BJ (cell line): Measurements from ENCODE around the gene ATP8A2. TPM values are rescaled to one million over a fixed set of nuclear protein-coding genes. Genes with fewer than 3 reads are reported as not detected.
"Not testable (repeated sequence)": the region's sequence is repeated elsewhere in the genome, so short reads cannot be mapped to it uniquely, and the experiment has no call there.

ENCODE experiments used
- CTCF ChIA-PET: fragments of 350-600 bp; formaldehyde crosslinking; extraction: SDS; loops from one replicate; lab custom pipeline; 2021; ENCODE audit warnings: antibody characterized with exemption, inconsistent platforms; lab: Yijun Ruan, JAX
- POLR2A ChIA-PET: fragments of 300-600 bp; sonication (Branson Sonifier 250); formaldehyde crosslinking; extraction: SDS; loops from one replicate; lab custom pipeline; 2021; ENCODE audit warnings: antibody characterized with exemption; lab: Charles Lee
- DNase-seq: peaks from one replicate; pipeline ENCODE4 v3.0.0-alpha.2; 2011; ENCODE audit warnings: low read depth
- H3K27me3 ChIP-seq: 2 replicates; pipeline ENCODE4 v1.6.0; 2011; ENCODE audit warnings: low read length; ENCODE audit not compliant: control insufficient read depth, insufficient read depth
- H3K36me3 ChIP-seq: 2 replicates; pipeline ENCODE4 v1.5.1; 2011; ENCODE audit warnings: low read length; ENCODE audit not compliant: control insufficient read depth, insufficient read depth
- H3K4me3 ChIP-seq: 2 replicates; pipeline ENCODE4 v1.5.1; 2011; ENCODE audit warnings: low read depth, mild to moderate bottlenecking, control low read depth, low read length
- polyA plus RNA-seq: library from polyadenylated mRNA; depleted of rRNA; stranded (reverse); fragments of >200 nt; gene quantifications from 2 replicates; pipeline ENCODE4 v1.2.3, GENCODE V29; 2011
- TF ChIP-seq, protein P1 (sequence below): IDR thresholded peaks from 2 replicates; pipeline ENCODE4 v1.5.1; 2011; ENCODE audit warnings: low read depth, mild to moderate bottlenecking, control low read depth, inconsistent platforms, low read length, moderate library complexity; ENCODE audit not compliant: insufficient read depth

Gene ATP8A2
- polyA plus RNA-seq, 1 experiment, result 0.02 TPM

DNA sequence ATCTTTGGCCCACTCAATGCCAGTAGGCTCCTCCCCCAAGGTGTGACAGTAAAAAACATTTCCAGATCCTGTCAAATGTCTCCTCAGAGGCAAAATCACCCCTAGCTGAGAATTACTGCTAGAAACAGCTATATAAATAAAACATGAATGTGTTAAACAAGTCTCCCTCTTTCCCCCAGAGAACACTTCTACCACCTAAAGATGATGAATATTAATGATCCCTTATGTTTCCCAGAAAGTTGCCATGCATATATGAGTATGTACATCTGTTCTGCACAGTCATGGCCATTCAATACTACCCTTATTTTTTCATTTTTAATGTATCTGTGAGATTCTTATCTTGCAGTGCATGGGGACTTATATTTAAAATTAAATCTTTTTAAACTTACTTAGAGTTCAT is 450.0 kb downstream of the ATP8A2 start:
- ChIA-PET POLR2A (no interaction called here), CTCF (no interaction called here)
- no peak for DNase-seq
- Histone ChIP-seq H3K36me3 (no peaks in the 10 kb centered on the region), H3K27me3 (no peaks in the 10 kb centered on the region), H3K4me3 (no peak overlapping the region)
- TF ChIP-seq, protein P1, sequence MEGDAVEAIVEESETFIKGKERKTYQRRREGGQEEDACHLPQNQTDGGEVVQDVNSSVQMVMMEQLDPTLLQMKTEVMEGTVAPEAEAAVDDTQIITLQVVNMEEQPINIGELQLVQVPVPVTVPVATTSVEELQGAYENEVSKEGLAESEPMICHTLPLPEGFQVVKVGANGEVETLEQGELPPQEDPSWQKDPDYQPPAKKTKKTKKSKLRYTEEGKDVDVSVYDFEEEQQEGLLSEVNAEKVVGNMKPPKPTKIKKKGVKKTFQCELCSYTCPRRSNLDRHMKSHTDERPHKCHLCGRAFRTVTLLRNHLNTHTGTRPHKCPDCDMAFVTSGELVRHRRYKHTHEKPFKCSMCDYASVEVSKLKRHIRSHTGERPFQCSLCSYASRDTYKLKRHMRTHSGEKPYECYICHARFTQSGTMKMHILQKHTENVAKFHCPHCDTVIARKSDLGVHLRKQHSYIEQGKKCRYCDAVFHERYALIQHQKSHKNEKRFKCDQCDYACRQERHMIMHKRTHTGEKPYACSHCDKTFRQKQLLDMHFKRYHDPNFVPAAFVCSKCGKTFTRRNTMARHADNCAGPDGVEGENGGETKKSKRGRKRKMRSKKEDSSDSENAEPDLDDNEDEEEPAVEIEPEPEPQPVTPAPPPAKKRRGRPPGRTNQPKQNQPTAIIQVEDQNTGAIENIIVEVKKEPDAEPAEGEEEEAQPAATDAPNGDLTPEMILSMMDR, result no peak

DNA sequence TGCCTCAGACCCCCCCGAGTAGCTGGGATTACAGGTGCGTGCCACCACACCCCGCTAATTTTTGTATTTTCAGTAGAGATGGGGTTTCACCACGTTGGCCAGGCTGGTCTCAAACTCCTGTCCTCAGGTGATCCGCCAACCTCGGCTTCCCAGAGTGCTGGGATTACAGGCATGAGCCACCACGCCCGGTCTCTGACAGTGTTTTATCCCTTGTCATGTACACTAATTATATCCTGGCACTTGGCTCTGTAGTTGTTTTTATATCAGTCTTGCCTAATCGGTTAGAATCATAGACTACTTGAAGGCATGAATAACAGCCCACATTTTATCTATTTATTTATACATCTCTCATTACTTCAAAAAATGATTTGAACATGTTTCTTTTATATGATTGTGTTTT is 455.4 kb downstream of the ATP8A2 start:
- POLR2A ChIA-PET, CTCF ChIA-PET, H3K4me3 ChIP-seq, DNase-seq, H3K27me3 ChIP-seq, H3K36me3 ChIP-seq: not testable (repeated sequence)

DNA sequence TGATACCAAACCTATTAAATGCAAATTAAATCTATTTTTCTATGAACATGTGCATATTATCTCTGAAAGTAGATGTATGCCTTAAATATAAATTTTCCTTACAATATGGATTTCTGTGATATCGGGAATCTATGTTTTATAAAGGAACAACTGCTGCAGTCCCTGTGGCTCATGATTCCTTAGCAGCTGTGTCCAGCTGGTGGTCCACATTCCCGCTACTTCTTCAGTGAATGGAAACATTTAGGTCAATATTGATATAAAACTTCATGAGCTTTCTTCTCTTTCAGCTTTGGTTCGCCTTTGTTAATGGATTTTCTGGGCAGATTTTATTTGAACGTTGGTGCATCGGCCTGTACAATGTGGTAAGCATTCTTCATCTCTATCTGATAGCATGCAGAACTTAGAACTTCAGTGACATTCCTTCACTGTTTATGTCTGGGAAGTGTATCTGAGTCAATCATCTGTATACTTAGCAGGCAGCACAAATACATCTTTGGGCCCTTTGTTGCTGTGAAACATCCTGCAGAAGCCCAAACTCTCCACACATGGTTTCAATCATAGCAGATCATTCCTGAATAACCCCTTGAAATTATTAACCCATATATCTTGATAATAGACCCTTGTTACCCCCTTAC is 456.2 kb downstream of the ATP8A2 start:
- CTCF ChIA-PET, result no interaction called here

DNA sequence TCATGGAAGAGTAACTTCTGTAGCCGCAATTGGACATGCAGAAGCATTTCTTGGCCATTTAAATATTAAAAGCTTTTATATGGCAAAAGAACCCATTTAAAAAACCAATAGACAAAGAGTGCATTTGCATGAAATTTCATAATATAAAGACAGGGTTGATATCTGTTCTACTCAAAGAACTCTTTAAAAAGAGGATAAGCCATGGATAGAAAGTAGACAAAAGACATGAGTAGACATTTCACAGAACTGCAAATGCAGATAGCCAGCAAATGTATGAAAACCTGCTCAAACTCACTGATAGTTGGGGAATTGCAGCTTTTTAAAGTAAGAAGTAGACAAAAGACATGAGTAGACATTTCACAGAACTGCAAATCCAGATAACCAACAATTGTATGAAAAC is 462.0 kb downstream of the ATP8A2 start:
- no peaks in the 10 kb centered on the region for H3K27me3 ChIP-seq
- H3K4me3 ChIP-seq, result no peak overlapping the region
- TF ChIP-seq, protein P1, result no peak
- CTCF ChIA-PET, result no interaction called here
- POLR2A ChIA-PET, result no interaction called here
- DNase-seq, result no peak
- H3K36me3 ChIP-seq, result no peaks in the 10 kb centered on the region

More for the DNA sequence above, 456.2 kb downstream of the ATP8A2 start:
- POLR2A ChIA-PET, result no interaction called here
- TF ChIP-seq, protein P1, result no peak
- Histone ChIP-seq H3K36me3 (no peaks in the 10 kb centered on the region), H3K27me3 (no peaks in the 10 kb centered on the region), H3K4me3 (no peak overlapping the region)
- no peak for DNase-seq

DNA sequence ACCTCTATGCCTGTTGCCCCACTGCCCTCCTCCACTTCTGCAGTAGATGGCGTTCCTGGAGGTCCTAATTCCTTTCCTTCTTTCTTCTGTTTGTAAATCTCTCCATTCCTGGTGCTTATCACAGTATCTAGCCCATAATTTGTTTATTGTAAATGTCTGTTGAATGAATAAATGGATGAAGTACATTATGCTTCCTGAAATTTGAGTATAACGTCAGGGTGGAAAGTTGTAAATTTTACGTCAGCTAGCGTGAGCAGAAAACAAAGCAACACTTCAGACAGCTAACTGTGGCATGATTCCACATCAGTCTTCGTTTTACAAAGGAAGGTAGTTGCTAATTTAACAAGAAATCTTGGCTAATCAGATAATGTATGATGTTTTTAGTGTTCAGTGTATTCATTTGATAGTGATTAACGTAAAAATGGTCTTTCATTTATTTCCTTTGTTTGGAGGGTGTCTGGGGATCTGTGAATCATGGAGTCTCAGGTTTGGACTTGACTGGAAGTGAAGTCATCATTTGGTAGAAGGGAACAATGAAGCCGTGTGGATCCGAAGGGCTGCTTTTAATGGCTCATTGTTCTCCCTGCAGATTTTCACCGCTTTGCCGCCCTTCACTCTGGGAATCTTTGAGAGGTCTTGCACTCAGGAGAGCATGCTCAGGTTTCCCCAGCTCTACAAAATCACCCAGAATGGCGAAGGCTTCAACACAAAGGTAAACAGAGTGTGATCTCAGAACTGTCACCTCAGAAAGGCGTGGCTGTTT is 465.0 kb downstream of the ATP8A2 start:
- H3K36me3 ChIP-seq, result no peaks in the 10 kb centered on the region
- POLR2A ChIA-PET, result no interaction called here
- no peaks in the 10 kb centered on the region for H3K27me3 ChIP-seq
- DNase-seq, result no peak
- H3K4me3 ChIP-seq, result no peak overlapping the region
- TF ChIP-seq, protein P1, result no peak
- CTCF ChIA-PET, result interaction anchor here (1.0 kb wide), 1 partner anchor 461 kb away, joined by 3 read pairs; no protein-coding TSS in a partner anchor
